ENCODE results near the gene TAP2.
A peak's percentile ranks its signal among the peaks of the same experiment; 100 is the strongest.

Gene TAP2

DNA sequence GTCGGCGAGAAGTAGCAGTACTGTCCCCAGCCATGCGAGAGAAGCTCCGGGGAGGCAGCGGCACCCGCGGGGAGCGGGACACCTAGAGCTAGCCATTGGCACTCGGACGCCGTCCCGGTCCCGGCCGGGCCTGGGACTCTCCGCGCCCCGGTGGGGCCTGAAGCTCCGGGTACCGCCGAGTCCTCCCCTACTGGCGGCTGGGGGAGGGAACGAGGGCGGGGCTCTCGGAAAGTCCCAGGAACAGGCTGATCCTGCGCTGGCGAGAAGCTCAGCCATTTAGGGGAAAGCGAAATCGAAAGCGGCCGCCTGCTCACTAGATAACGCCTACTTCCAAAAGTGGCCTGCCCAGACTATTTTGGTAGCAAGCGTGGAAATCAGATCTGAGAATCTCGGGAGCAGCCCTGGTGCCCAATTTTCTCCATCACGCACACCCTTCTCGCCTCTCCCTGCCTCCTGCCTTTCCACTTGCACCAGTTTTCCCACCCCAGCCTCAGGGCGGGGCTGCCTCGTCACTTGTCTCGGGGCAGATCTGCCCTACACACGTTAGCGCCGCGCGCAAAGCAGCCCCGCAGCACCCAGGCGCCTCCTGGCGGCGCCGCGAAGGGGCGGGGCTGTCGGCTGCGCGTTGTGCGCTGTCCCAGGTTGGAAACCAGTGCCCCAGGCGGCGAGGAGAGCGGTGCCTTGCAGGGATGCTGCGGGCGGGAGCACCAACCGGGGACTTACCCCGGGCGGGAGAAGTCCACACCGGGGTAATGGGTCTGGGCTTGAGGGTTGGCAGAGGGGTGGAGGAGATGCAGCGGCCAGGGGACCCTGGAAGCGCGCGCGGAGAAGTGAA is 15.2 kb upstream of the TAP2 start, which contains the start of the genes PSMB9 and TAP1:
Gene PSMB9 (plus strand): TSS at position 652 of the 835 bp plus-strand sequence. CDS start 38 bp downstream, at position 690.
Gene TAP1 (minus strand): TSS at position 164 of the 835 bp plus-strand sequence. CDS start 68 bp downstream, at position 96.
- DNase-seq: peak; percentile 96

DNA sequence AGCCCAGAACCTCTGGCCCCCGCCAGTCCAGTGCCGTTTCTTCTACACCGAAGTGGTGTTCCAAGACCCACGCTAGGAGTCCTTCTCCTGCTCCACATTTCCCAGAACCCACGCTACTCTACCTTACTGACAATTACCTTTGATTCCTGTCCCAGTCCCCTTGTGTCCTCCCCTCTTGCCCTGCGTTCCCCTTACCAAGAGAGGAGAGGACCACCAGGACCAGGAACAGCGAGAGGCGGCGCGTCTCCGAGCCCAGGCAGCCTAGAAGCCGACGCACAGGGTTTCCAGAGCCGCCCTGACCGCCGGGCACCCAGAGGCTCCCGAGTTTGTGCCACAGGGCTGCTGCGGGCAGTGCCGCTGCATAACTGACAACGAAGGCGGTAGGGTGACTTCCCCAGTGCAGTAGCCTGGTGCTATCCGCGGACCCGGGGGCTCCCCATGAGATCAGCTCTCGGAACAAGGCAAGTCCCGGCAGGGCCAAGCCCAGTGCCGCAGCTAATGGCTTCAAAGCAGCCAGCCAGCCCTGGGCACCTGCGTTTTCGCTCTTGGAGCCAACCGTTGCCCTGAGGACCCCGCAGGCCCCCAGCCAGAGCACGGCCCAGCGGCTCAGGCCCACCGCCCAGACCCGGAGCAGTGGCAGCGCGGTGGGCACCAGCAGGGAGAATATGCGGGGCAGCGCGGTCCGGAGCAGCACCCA is 14.5 kb upstream of the TAP2 start:
- peak; percentile 51 for DNase-seq

DNA sequence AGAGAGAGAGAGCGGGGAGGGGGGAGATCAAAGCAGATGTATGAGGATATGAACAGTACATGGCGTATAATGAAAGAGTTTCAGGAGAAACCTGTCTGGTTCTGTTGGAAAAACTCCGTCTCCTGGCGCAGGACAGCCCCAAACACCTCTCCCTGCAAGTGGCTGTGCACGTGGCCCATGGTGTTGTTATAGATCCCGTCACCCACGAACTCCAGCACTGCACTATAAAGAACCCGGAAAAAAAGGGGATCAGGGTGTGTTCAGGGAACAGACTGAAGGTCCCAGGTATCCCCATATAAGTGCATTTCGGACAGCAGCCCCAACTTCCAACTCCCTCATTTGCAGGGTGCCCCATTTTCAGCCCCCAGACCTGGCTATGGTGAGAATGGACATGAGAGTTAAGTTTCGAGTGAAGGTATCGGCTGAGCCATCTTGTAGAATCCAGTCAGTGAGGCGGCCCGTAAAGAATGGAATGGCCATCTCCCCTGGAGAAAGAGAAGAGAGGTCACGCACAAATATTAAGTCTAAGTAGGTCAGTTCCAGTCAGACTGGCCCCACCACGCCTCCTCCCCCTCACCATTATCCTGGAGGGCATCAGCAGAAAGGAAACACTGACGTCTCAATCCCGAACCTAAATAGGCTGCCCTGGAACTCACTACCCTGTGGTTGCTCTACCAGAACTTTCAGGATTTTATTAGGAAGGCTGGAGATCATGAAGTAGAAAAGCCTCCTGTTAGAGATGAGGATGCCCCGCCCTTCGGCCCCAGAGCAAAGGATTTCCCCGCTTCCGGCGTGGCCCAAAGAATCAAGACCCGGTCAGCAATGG is 13.7 kb upstream of the TAP2 start:
- DNase-seq: peak; percentile 61

DNA sequence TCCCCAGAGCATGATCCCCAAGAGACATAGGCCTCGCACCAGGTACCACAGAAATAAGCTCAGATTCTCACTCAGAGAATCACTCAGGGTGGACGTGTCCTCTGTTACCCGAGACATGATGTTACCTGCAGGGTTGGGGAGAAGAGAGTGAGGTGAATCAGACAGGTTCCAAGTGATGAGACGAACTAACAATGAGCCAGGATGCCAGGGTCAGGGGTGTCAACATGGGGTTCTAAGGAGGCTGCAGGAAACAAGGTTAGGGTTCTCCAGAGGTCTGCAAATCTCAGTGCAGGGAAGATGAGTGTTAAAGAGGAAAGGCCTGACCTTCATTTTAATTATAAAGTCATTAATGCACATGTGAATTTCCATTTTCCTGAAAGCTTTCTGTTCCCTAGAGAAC is 12.5 kb upstream of the TAP2 start:
- no peak for DNase-seq

DNA sequence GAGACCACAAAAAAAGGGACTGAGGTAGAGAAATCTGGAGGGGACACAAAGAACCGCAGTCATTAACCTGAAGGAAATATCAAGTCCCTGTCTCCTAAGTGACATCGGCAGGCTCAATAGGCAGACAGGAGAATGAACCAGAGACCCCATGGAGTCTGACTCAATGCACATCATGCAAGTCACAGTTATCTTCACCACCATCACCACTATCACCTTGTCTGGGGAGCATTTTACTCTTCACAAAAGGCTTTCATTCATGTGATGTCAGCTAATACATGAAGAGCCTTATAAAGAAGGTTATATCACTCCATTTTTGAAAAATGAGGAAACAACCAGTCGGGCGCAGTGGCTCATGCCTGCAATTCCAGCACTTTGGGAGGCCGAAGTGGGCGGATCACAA is 10.6 kb upstream of the TAP2 start:
- no peak for DNase-seq

DNA sequence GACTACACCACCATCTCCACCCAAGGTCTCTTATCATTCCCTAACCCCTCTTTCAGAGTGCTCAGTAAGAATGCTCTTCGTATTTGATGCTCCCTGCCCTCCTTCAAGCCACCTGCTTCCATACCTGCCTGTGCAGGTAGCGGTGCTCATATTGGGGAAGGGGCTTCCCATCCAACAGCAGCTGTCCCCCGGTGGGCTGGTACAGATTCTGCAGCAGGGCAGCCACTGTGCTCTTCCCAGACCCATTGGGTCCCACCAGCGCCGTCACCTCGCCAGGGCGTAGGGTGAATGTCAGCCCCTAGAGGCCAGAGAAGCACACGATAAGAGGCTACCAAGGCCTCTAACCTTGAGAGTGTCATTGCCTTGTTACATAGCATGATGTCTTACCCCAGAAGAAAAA is 9.3 kb upstream of the TAP2 start:
- no peak for DNase-seq

DNA sequence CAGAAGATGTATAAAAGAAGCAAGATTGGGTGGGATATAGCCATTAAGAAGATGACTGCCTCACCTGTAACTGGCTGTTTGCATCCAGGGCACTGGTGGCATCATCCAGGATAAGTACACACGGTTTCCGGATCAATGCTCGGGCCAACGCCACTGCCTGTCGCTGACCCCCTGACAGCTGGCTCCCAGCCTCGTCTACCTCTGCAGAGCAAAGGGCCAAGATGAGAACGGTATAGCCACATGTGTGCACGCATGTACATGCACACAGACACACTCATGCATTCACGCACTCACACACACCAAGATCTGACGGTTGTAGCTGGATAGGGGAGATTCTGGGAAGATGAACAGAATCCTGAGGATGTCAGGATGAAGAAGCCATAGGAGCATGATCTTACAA is 8.5 kb upstream of the TAP2 start:
- DNase-seq: no peak

DNA sequence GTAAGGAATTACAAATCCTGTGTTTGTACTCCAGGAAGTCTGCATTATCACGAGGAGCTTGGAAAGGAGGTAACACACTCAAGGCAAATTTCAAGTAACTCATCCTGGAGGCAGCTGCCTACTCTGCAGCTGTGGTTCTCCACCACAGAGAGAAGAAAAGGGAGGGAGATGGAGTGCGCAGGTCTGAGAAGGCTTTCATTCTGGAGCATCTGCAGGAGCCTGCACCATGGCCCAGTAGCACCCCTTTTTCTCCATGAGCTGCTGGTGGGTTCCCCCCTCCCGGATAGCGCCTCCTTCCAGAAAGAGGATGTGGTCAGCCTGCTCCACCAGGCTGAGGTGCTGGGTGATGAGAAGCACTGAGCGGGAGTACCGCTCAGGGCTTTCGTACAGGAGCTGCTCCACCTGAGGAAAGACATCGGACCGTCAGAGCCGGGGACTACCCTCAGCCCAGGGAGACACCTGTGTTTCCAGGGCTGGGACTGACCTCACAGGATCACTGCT is 6.9 kb upstream of the TAP2 start:
- DNase-seq: peak; percentile 74

DNA sequence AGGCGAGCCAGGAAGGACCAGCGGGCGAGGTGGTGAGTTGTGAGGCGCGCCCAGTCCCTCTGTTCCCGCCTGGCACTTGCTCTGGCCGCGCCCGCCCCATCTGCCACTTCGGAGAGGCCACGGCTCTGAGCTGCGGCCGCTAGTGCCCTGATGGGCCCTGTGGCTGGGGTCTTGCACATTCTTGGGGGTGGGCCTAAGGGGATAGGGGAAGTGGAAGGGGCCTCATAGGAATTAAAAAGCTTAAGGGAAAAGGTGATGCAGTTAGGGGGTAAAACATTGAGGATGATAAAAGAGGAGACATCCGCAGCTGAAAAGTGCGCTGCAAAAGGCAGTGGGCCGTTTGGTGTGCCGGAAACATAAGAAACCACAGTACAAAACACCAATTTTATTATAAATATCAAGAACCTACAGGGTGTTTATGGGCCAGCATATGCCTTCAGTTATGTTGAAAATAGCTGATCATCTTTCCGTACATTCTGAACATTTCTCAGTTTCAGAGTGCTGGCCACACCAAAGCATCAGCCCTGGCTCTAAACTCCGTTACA is 6.4 kb upstream of the TAP2 start:
- no peak for DNase-seq

DNA sequence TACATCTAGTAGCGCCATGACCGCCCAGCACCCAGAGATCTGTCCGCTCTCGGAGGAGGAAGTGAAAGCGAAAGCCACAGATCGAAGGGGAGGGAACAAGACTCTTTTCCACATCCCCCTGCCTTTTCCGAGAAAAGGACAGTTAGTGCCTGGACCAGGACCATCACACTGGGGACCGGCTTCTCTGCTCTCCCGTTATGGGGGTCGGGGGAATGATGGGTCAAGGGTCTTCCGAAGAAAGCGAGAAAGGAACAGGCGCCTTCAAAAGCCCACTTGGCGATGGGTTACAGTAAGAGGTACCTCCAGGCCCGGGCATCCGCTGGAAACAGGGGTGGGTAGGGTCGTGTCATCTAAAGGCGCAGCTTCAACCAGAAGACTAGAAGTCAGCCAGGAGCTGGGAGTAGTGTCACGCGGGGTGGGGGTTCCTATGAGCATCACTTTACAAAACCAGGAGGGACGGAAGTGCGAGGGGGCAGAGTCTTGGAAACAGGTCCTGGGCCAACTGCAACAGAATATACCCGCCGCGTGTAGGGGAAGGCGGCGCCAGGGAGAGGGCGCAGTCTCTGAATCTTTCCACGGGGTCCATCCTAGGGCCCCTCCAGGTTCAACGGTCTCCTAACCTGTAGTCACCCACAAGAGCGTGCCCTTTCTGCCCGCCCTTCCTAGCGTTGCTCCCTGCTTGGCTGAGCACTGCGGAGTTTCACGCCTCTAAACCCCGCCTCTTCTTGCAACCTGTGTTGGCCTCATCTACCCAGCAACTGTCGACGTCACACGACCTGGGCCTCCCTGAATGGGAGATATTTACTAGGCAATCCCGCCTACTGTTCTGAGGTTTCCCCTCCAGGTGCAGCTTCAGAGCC is 5.7 kb upstream of the TAP2 start, which contains the start of gene PSMB8:
Gene PSMB8 (minus strand): TSS at position 69 of the 860 bp plus-strand sequence. CDS start 51 bp downstream, at position 18.
- peak; percentile 99 for DNase-seq

DNA sequence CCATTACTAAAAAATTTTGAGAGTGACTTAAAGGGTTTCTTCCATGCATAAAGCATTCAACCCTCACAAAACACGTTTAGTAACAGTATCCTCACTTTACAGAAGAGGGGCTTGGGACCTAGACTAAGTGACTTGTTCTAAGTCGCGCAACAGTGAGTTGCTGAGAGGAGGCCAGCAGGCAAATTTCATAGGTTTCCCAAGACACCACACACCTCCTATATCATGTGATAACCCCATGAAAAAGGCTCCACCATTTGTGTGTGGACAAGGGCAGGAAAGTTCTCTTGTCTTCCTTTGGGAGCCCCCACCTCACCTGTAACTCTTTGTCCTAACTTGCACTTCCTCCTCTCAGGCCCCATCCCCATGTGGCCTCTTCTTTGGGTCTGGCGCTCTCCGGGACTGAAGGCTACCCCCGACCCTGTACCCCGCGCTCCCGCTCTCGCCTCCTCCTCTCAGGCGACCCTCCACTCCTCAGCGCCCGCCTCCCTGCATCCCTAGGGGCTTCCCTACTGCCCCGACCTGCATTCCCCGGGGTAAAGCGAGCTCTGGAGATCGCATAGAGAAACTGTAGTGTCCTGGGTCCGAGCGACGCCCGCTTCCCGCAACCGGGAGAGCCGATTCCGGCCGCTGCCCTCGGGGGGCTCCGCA is 4.9 kb upstream of the TAP2 start:
- DNase-seq: peak; percentile 33

DNA sequence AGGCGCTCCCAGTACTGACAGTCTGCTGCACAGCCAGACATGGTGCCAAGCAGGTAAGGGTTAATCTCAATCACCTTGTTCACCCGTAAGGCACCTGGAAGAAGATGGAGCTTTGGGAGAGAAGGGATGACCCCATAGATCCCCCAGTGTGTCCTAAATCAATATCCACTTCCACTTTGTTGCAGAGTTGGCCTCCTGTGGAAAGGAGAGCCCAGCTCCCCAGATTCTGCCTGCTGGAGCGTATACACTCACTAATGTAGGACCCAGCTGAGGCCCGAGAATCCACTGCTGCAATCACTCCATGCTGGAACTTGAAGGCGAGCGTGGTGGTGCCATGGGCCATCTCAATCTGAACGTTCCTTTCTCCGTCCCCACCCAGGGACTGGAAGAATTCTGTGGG is 4.2 kb upstream of the TAP2 start:
- DNase-seq: no peak

DNA sequence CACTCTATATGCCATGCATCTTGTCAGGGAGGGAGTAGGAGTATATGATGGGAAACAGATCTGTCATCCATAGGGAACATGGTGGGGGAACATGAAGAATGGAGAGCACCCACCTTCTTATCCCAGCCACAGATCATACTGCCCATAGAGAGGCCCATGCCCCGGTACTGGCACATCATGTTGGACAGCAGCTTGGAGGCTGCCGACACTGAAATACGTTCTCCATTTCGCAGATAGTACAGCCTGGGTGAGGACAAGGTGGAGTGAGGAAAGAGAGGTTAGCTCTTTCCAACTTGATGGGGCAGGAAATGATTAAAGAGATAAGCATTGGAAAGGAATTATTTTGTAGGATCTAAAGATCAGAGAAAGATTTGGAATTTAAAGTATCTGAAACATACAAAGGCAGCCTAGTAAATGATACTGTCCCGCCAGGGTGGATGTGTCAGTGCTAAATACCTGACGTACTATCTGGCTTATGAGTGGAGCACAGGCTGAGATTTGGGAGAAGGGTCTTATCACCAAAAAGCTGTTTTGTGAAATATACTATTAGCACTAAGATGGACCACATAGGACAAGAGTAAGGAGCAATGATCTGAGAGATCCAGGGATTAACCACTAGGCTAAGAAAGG is 3.6 kb upstream of the TAP2 start:
- DNase-seq: no peak

DNA sequence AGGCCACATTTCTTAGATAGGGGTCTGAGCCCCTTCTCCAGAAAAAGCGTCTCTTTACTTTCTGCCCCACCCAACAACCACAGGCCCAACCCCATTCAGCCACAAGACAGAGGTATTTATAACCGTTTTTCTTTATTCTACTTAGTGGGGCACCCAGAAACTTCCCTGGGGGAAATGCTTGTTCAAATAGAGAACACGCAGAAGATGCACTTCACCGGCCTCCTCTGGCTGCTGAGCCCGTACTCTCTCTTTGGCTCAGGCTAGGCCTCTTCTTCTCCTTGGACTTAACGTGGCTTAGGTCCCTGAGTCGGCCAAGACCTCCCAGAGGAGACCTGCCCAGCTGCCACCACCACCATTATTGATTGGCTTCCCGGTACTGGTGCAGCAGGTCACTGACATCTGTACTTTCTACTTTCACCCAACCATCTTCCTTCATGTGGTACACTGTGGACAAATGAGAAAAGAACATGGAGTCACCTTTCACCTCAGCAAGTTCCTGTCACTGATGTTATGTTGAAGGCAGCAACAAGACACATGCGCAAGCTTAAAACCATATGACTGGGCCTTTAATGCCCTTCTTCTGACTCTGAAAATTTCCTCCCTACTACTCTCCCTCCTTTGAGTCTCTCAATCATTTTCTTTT is 2.2 kb upstream of the TAP2 start:
- peak; percentile 87 for DNase-seq

DNA sequence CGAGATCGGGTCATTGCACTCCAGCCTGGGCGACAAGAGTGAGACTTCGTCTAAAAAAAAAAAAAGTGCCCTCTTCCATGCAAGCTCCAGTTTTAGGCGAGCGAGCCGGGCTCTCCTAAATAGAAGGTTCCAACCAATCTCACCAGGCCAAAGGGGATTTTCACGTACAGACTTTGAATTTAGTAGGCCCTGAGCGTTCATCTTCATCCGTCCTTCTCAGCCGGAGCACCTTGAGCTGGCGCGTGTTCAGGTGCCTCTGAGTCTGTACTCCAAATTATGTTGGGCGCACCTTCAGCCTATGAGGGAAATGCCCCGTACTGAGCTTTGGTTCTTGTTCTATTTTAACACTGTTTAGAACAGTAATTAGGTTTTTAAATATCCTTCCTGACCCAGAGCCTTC is 817 bp upstream of the TAP2 start:
- no peak for DNase-seq

DNA sequence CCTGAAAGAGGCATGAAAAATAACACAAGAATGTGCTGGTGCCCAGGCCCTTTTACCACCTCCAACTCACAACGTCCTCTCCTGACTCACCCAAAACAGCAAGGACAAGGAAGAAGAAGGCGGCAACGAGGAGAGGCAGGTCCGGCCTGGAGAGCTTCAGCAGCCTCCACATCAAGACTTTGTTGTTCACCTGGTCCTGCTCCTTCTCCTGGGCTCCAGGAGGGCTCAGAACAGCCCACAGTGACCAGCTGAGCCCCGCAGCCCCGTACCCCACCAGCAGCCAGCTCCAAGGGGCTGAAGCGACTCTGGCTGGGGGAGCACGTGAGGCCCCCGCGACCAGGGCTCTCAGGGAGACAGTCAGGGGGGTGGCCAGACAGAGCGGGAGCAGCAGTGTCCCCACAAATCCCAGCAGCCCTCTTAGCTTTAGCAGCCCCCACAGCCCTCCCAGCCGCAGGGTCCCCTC is 857 bp downstream of the TAP2 start:
- no peak for DNase-seq

DNA sequence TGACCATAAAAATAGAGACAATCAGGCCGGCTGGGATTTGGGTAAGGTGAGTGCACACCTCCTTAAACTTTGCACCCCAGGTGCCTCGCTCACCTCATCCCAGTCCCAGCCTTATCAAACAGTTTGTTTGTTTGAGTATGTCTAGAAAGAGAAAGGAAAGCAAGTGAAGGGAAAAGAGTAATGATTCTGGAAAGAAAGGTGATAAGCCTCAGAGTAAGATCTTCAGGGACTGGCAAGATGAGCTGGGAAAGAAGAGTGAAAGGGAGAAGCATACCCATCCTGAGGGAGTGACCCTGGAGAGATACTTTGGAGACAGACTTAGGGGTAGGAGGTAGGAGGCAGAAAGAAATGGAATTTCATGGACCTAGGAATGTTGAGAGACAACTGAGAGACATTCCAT is 1.7 kb downstream of the TAP2 start:
- DNase-seq: no peak

DNA sequence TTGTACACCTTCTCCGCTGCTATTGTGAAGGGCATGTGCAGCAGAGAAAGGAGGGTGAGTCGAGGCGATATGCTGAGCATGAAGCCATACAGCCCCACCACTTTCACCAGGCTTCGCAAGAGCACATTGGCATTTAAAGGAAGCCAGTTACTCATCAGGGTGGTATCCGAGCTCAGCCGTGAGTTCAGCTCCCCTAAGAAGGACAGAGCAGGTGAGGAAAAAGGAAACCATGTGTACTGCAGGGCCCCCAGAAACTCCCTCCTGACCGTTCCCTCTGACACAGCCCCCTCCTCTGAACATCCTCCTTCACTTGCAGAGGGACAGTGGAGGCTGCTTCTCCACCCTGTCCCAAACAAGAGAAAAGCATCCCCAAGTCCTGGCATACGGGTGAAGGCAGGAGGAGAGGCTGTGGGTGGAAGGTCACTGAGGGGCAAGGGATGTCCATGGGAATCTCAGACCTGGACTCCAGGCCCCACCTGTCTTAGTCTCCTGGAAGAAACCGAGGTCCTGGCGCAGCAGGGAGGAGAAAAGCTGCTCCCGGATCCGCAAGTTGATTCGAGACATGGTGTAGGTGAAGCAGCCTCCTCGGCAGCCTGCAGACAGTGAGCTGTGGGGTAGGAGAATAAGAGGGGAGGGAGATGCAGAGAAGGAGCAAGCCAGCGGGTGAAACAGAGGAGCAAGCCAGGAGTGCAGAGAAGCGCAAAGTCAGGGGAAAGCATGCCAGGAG is 3.2 kb downstream of the TAP2 start:
- DNase-seq: no peak

DNA sequence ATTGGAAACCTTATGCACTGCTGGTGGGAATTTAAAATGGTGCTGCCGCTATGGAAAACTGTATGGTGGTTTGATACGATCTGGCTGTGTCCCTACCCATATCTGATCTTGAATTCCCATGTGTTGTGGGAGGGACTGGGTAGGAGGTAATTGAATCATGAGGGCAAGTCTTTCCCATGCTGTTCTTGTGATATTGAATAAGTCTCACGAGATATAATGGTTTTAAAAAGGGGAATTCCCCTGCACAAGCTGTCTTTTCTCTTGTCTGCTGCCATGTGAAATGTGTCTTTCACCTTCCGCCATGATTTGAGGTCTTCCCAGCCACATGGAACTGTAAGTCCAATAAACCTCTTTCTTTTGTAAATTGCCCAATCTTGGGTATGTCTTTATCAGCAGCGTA is 4.9 kb downstream of the TAP2 start:
- DNase-seq: no peak
